ENCODE measurements around the gene WDR82.
A peak's percentile ranks its signal among the peaks of the same experiment; 100 is the strongest.

WDR82 gene

DNA sequence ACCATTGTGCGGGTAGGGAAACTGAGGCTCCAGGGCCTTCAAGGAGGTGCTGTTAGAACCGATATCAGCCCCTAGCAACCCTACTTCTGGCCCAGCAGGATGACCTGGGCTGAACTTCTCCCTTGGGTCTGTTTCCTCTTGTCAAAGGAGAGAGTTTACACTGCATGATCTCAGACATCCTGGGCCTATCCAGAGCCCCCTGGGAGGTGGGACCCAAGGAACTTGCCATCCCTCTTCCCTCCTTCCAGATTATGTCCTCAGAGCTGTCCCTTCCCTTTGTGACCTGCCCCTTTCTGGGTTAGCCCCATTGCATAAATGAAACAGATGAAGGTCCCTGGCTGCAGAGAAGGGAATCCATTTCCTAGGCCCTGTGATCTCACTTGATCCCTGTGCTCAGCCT is 25.4 kb upstream of the WDR82 start:
- no peaks in the 10 kb centered on the region for H3K36me3 ChIP-seq (ENCODE audit: insufficient read depth, low read depth, low read length)
- no peak overlapping the region for H3K27ac ChIP-seq (ENCODE audit: low read length)
- H3K9ac ChIP-seq (ENCODE audit: low read depth, low read length), result no peak overlapping the region
- H3K4me3 ChIP-seq (ENCODE audit: low read length), result no peak overlapping the region
- peaks cover 28% of the 10 kb centered on the region for H3K27me3 ChIP-seq (ENCODE audit: insufficient read depth, low read length)
- no peaks in the 10 kb centered on the region for H3K9me3 ChIP-seq (ENCODE audit: insufficient read depth, low read depth, low read length)
- H3K4me1 ChIP-seq (ENCODE audit: insufficient read depth, low read length), result peaks cover 5% of the 10 kb centered on the region; the same call in 1 of the 2 replicates

GRCh38 chr3:52302426-52303145 is 24.1 kb upstream of the WDR82 start:
- H3K4me1 ChIP-seq (ENCODE audit: insufficient read depth, low read length), result peaks cover 5% of the 10 kb centered on the region; the same call in 1 of the 2 replicates
- H3K36me3 ChIP-seq (ENCODE audit: insufficient read depth, low read depth, low read length), result no peaks in the 10 kb centered on the region

GRCh38 chr3:52299879-52300611 is 21.6 kb upstream of the WDR82 start:
- H3K9me3 ChIP-seq (ENCODE audit: insufficient read depth, low read depth, low read length), result no peaks in the 10 kb centered on the region
- peaks cover 5% of the 10 kb centered on the region; the same call in 1 of the 2 replicates for H3K4me1 ChIP-seq (ENCODE audit: insufficient read depth, low read length)
- H3K4me3 ChIP-seq (ENCODE audit: low read length), result peak overlapping the region; percentile 50; the same call in 1 of the 2 replicates
- no peak overlapping the region for H3K27ac ChIP-seq (ENCODE audit: low read length)
- peak overlapping the region; percentile 17; the same call in 1 of the 2 replicates for H3K9ac ChIP-seq (ENCODE audit: low read depth, low read length)
- H3K27me3 ChIP-seq (ENCODE audit: insufficient read depth, low read length), result peaks cover 22% of the 10 kb centered on the region
- no peaks in the 10 kb centered on the region for H3K36me3 ChIP-seq (ENCODE audit: insufficient read depth, low read depth, low read length)

More at GRCh38 chr3:52302426-52303145, 24.1 kb upstream of the WDR82 start:
- no peak overlapping the region for H3K4me3 ChIP-seq (ENCODE audit: low read length)
- no peak overlapping the region for H3K27ac ChIP-seq (ENCODE audit: low read length)
- no peaks in the 10 kb centered on the region for H3K9me3 ChIP-seq (ENCODE audit: insufficient read depth, low read depth, low read length)
- H3K27me3 ChIP-seq (ENCODE audit: insufficient read depth, low read length), result peaks cover 22% of the 10 kb centered on the region
- H3K9ac ChIP-seq (ENCODE audit: low read depth, low read length), result no peak overlapping the region

DNA sequence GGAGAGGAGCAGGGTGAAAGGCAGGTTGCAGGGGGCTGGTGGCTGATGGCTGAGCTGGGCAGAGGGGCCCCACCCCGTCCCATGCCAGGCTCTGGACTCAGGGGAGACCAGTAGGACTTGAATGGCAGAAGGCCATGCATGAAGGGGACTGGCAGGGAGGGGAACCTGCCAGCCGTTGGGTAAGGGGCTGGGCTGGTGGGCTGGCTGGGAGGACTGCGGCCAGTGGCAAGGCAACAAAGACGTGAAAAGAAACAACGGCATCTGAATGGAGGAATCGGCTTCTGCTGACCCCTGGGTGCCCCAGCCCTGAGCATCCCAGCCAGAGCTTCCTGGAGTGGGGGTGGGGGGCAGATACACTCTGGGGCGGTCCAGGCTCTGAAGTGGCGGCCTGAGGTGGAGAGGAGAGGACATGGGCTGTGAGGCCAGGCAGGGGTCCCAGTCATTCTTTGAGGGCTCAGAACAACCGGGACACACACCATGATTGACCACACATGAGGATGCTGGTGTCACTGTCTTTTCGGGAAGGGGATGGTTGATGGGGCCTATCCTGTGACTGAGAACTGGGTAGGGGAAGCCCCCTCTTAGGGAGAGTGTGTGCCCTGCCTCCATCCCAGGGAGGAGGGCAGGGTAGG is 20.9 kb upstream of the WDR82 start:
- Histone ChIP-seq H3K4me3 (ENCODE audit: low read length) (peak overlapping the region; percentile 50; the same call in 1 of the 2 replicates), H3K27ac (ENCODE audit: low read length) (no peak overlapping the region), H3K4me1 (ENCODE audit: insufficient read depth, low read length) (peaks cover 5% of the 10 kb centered on the region; the same call in 1 of the 2 replicates), H3K27me3 (ENCODE audit: insufficient read depth, low read length) (peaks cover 20% of the 10 kb centered on the region), H3K9me3 (ENCODE audit: insufficient read depth, low read depth, low read length) (no peaks in the 10 kb centered on the region), H3K36me3 (ENCODE audit: insufficient read depth, low read depth, low read length) (no peaks in the 10 kb centered on the region), H3K9ac (ENCODE audit: low read depth, low read length) (peak overlapping the region; percentile 17; the same call in 1 of the 2 replicates)

DNA sequence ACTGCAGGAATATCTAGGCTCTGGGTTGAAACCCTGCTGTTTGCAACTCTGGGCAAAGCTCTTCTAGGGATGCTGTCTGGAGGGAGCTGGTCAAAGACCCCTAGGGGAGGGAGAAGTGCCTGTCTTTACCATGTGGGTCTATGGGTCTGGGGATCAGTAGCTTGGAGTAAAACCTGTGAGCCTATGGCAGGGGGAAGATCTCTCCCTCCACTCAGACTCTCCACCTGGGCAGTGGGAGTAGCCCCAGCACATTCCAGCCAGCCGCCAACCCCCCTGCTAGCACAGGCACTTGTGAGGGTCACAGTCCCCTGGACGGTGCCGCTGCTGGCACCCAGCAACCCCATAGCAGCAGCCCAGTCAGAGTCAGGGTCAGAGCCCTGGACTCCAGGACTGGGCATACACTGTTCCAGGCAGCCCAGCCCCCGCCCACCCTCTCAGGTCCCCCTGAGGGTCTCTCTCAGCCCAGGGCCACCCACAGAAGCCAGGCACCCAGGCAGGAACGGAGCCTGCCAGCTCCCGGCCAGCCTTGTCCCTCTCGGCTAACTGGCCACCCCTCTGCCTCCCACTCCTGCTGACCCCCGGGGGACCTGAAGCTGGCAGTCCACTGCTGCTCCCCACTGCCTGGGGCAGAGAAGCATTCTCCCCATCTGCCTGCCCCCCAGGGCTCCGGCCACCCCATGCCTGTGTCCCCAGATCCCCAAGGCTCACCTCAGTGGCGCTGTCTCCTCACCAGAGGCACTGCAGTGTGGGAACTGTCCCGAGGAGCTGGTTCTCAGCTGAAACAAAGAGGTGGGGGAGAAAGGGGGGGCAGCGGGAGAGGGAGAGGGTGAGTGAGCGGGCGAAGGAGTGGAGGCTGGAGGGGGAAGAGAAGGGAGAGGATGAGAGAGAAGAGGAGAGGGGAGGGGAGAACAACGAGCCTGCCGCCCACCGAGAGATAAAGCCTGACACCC is 20.0 kb upstream of the WDR82 start:
- peak overlapping the region; percentile 50; the same call in 1 of the 2 replicates for H3K4me3 ChIP-seq (ENCODE audit: low read length)
- H3K9ac ChIP-seq (ENCODE audit: low read depth, low read length), result peak overlapping the region; percentile 17

DNA sequence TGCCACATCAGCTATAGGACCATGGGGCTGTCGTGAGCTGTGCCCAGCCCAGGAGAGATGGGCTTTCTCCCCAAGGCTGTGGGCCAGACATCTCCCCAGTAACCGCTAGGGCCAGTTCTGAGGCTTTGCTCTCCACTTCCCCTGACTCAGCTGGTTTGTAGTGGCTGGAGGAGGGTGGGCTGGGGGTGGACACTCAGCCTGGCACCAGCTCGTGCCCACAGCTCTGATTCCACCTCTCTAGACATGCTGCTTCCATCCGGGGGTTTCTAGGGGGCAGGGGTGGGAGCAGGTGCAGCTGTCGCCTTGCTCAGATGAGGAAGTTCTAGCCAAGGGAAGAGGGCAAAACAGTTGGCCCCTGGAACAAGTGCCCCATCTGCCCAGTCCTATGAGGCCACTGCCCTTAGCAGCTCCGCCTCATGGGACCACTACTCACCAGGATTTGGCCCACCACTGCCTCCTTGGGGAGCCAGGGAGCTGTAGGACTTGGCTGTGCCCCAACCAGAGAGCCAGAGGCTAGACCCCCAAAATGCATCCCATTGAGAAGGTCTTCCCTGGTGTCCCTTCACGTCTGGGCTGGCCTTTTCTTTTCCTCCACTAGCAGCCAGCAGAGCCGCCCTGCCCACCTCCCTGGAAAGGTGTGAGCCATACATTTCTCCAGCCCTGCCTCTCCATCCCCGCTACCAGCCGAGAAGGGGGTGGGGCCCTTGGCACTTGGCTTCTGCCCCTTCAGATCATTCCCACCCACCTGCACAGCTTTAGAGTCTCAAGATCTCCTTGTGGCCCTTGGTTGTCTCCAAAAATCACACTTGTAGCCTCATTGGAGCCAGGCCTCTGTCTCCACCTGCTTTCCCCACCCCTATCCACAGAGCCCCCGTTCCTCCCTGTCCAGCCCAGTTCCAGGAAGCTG is 19.0 kb upstream of the WDR82 start:
- Histone ChIP-seq H3K36me3 (ENCODE audit: insufficient read depth, low read depth, low read length) (no peaks in the 10 kb centered on the region), H3K27ac (ENCODE audit: low read length) (no peak overlapping the region), H3K4me3 (ENCODE audit: low read length) (no peak overlapping the region), H3K9ac (ENCODE audit: low read depth, low read length) (no peak overlapping the region), H3K4me1 (ENCODE audit: insufficient read depth, low read length) (peaks cover 5% of the 10 kb centered on the region; the same call in 1 of the 2 replicates), H3K27me3 (ENCODE audit: insufficient read depth, low read length) (peaks cover 13% of the 10 kb centered on the region; the same call in 1 of the 2 replicates), H3K9me3 (ENCODE audit: insufficient read depth, low read depth, low read length) (no peaks in the 10 kb centered on the region)

More for the DNA sequence above, 20.0 kb upstream of the WDR82 start:
- peaks cover 13% of the 10 kb centered on the region; the same call in 1 of the 2 replicates for H3K27me3 ChIP-seq (ENCODE audit: insufficient read depth, low read length)
- no peaks in the 10 kb centered on the region for H3K36me3 ChIP-seq (ENCODE audit: insufficient read depth, low read depth, low read length)
- H3K4me1 ChIP-seq (ENCODE audit: insufficient read depth, low read length), result peaks cover 5% of the 10 kb centered on the region; the same call in 1 of the 2 replicates
- H3K9me3 ChIP-seq (ENCODE audit: insufficient read depth, low read depth, low read length), result no peaks in the 10 kb centered on the region
- H3K27ac ChIP-seq (ENCODE audit: low read length), result no peak overlapping the region

DNA sequence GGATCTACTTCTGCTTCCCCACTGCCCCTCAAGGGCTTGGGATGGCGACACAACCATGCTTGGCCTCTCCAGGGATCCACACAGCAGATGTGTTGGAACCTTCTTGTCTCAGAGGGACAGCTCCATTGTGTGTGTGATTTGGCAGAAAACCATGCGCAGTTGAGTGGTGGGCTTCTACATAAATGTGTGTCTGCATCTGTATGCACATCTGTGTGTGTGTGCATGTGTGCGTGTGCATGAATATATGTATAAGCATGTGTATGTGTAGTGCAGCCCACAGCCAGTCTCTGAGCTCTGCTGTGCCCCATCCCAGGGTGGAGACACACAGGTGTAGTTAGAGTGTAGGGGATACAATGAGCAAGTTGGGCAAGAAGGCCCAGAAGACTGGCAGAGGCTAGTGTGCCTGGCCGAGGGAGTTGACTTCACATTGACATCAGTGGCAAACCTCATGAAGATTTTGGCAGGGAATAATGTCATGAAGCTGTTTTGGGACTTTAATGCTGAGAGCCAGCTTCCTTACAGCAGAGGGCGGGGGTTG is 17.3 kb upstream of the WDR82 start:
- no peak overlapping the region for H3K27ac ChIP-seq (ENCODE audit: low read length)
- H3K36me3 ChIP-seq (ENCODE audit: insufficient read depth, low read depth, low read length), result no peaks in the 10 kb centered on the region
- H3K27me3 ChIP-seq (ENCODE audit: insufficient read depth, low read length), result peaks cover 9% of the 10 kb centered on the region; the same call in 1 of the 2 replicates
- no peak overlapping the region for H3K9ac ChIP-seq (ENCODE audit: low read depth, low read length)
- H3K9me3 ChIP-seq (ENCODE audit: insufficient read depth, low read depth, low read length), result no peaks in the 10 kb centered on the region
- H3K4me3 ChIP-seq (ENCODE audit: low read length), result no peak overlapping the region
- H3K4me1 ChIP-seq (ENCODE audit: insufficient read depth, low read length), result peaks cover 5% of the 10 kb centered on the region; the same call in 1 of the 2 replicates

- no peaks in the 10 kb centered on the region; the same call in 1 of the 2 replicates for H3K4me1 ChIP-seq (ENCODE audit: insufficient read depth, low read length)
- H3K36me3 ChIP-seq (ENCODE audit: insufficient read depth, low read depth, low read length), result no peaks in the 10 kb centered on the region
- H3K27ac ChIP-seq (ENCODE audit: low read length), result no peak overlapping the region
- H3K9ac ChIP-seq (ENCODE audit: low read depth, low read length), result no peak overlapping the region
- H3K9me3 ChIP-seq (ENCODE audit: insufficient read depth, low read depth, low read length), result no peaks in the 10 kb centered on the region
- H3K27me3 ChIP-seq (ENCODE audit: insufficient read depth, low read length), result no peaks in the 10 kb centered on the region; the same call in 1 of the 2 replicates
- no peak overlapping the region for H3K4me3 ChIP-seq (ENCODE audit: low read length)
Measured at GRCh38 chr3:52294320-52295150, 16.1 kb upstream of the WDR82 start.

GRCh38 chr3:52293491-52294319 is 15.3 kb upstream of the WDR82 start:
- Histone ChIP-seq H3K27ac (ENCODE audit: low read length) (no peak overlapping the region), H3K9ac (ENCODE audit: low read depth, low read length) (no peak overlapping the region), H3K4me3 (ENCODE audit: low read length) (no peak overlapping the region), H3K27me3 (ENCODE audit: insufficient read depth, low read length) (no peaks in the 10 kb centered on the region; the same call in 1 of the 2 replicates), H3K4me1 (ENCODE audit: insufficient read depth, low read length) (no peaks in the 10 kb centered on the region), H3K36me3 (ENCODE audit: insufficient read depth, low read depth, low read length) (no peaks in the 10 kb centered on the region), H3K9me3 (ENCODE audit: insufficient read depth, low read depth, low read length) (no peaks in the 10 kb centered on the region)
